A549 (cell line): ENCODE measurements around the gene MYOM1. TPM values are rescaled to one million over a fixed set of nuclear protein-coding genes. Genes with fewer than 3 reads are reported as not detected.

Experiments
- ATAC-seq, 2 experiments: fragments of 200-7000 bp in 1 of 2; fragments of >200 bp in 1 of 2; cut with Nextera tagmentation in 1 of 2; cut with Tn5 transposase in 1 of 2; 3 replicates each; pipeline versions ENCODE4 v1.8.0 to v1.9.1; 2018 to 2020; ENCODE audit warnings: mild to moderate bottlenecking in 1 of 2, moderate library complexity in 1 of 2
- CTCF ChIA-PET: fragments of 300-600 bp; sonication (Branson Sonifier 250); formaldehyde crosslinking; extraction: SDS; loops from one replicate; lab custom pipeline; 2021; ENCODE audit warnings: antibody characterized with exemption, inconsistent platforms; lab: Yijun Ruan, JAX
- POLR2A ChIA-PET: fragments of 350-600 bp; formaldehyde crosslinking; extraction: SDS; loops from one replicate; lab custom pipeline; 2021; ENCODE audit warnings: antibody characterized with exemption, inconsistent platforms; lab: Yijun Ruan, JAX
- DNase-seq, 2 experiments: peaks; one replicate each; pipeline versions ENCODE4 v3.0.0 to v3.0.0-alpha.2; 2011 to 2016; ENCODE audit warnings: low read depth in 1 of 2, low spot score in 1 of 2
- FAIRE-seq: peaks from 2 replicates; lab custom pipeline; 2011; peaks lifted over from hg19 to GRCh38; lab: Jason Lieb, UNC
- H3K27ac ChIP-seq, 2 experiments: fragments of >200 bp; sonication (Bioruptor Twin); formaldehyde crosslinking; 3 replicates each; pipeline ENCODE4 v1.5.1; 2016 to 2017
- H3K4me1 ChIP-seq: fragments of >200 bp; sonication (Bioruptor Twin); formaldehyde crosslinking; 3 replicates; pipeline ENCODE4 v1.6.1; 2016
- H3K4me2 ChIP-seq: fragments of >200 bp; sonication (Bioruptor Twin); formaldehyde crosslinking; 3 replicates; pipeline ENCODE4 v1.6.1; 2016
- H3K4me3 ChIP-seq: fragments of >200 bp; sonication (Bioruptor Twin); formaldehyde crosslinking; 3 replicates; pipeline ENCODE4 v1.5.1; 2016
- H3K9me3 ChIP-seq: fragments of >200 bp; sonication (Bioruptor Twin); formaldehyde crosslinking; 3 replicates; pipeline ENCODE4 v1.6.1; 2016
- BCL3 ChIP-seq: fragments of >200 bp; sonication (Bioruptor Twin); formaldehyde crosslinking; IDR thresholded peaks from 3 replicates; pipeline ENCODE4 v1.6.1; 2016
- BHLHE40 ChIP-seq: IDR thresholded peaks from 2 replicates; pipeline ENCODE4 v1.6.1; 2012; ENCODE audit warnings: low read depth, low read length, inconsistent platforms
- CBX2 ChIP-seq: fragments of 200-600 bp; sonication (generic); IDR thresholded peaks from 2 replicates; pipeline ENCODE4 v1.6.1; 2016; ENCODE audit warnings: low read depth, mild to moderate bottlenecking, borderline replicate concordance
- CBX8 ChIP-seq: fragments of 200-600 bp; sonication (generic); IDR thresholded peaks from 2 replicates; pipeline ENCODE4 v1.6.1; 2016
- CHD2 ChIP-seq: fragments of 150-350 bp; IDR thresholded peaks from 2 replicates; pipeline ENCODE4 v1.6.1; 2014; ENCODE audit warnings: low read length; ENCODE audit not compliant: partially characterized antibody
- CHD4 ChIP-seq: fragments of 200-600 bp; sonication (generic); IDR thresholded peaks from 2 replicates; pipeline ENCODE4 v1.6.1; 2016; ENCODE audit warnings: antibody characterized with exemption, mild to moderate bottlenecking, borderline replicate concordance
- FOXS1 ChIP-seq: fragments of 250-450 bp; sonication (Bioruptor Pico); IDR thresholded peaks from 2 replicates; pipeline ENCODE4 v1.5.0; 2020; ENCODE audit warnings: mild to moderate bottlenecking, moderate library complexity
- HDAC2 ChIP-seq: fragments of 200-600 bp; sonication (generic); IDR thresholded peaks from 2 replicates; pipeline ENCODE4 v1.6.1; 2016
- HEYL ChIP-seq: fragments of 250-450 bp; sonication (Bioruptor Pico); IDR thresholded peaks from 2 replicates; pipeline ENCODE4 v1.8.0; 2021; ENCODE audit warnings: mild to moderate bottlenecking, moderate library complexity
- HOXA7 ChIP-seq: fragments of 250-450 bp; sonication (Bioruptor Pico); IDR thresholded peaks from 2 replicates; pipeline ENCODE4 v1.5.0; 2020; ENCODE audit warnings: mild to moderate bottlenecking, moderate library complexity
- JUN ChIP-seq, 2 experiments: fragments of >200 bp; sonication (Bioruptor Twin); formaldehyde crosslinking; IDR thresholded peaks; 2 replicates in 1 of 2; 3 replicates in 1 of 2; pipeline ENCODE4 v1.6.1; 2016 to 2017
- KDM1A ChIP-seq: fragments of 200-600 bp; sonication (generic); IDR thresholded peaks from 2 replicates; pipeline ENCODE4 v1.6.1; 2016; ENCODE audit warnings: low read depth, mild to moderate bottlenecking
- KDM5A ChIP-seq: fragments of 200-600 bp; sonication (generic); IDR thresholded peaks from 2 replicates; pipeline ENCODE4 v1.6.1; 2016; ENCODE audit warnings: antibody characterized with exemption, mild to moderate bottlenecking
- MAFK ChIP-seq: fragments of 450-650 bp; IDR thresholded peaks from 2 replicates; pipeline ENCODE4 v1.6.1; 2014; ENCODE audit not compliant: partially characterized antibody
- MYC ChIP-seq: IDR thresholded peaks from 2 replicates; pipeline ENCODE4 v1.6.1; 2012; ENCODE audit warnings: mild to moderate bottlenecking, inconsistent platforms, low read length, improper control_type of control experiment, borderline replicate concordance
- NPAS2 ChIP-seq: fragments of 250-450 bp; sonication (Bioruptor Pico); IDR thresholded peaks from 2 replicates; pipeline ENCODE4 v1.8.0; 2022; ENCODE audit warnings: mild to moderate bottlenecking, moderate library complexity, borderline replicate concordance
- NR3C1 ChIP-seq: fragments of >200 bp; sonication (Bioruptor Twin); formaldehyde crosslinking; IDR thresholded peaks from 3 replicates; pipeline ENCODE4 v1.6.1; 2017
- PHF8 ChIP-seq: fragments of 200-600 bp; sonication (generic); IDR thresholded peaks from 2 replicates; pipeline ENCODE4 v1.6.1; 2016; ENCODE audit warnings: low read depth, mild to moderate bottlenecking, antibody characterized with exemption, moderate library complexity, borderline replicate concordance
- POLR2A ChIP-seq: IDR thresholded peaks from 2 replicates; pipeline ENCODE4 v1.6.1; 2012; ENCODE audit warnings: mild to moderate bottlenecking, low read length
- RARB ChIP-seq: fragments of 250-450 bp; sonication (Bioruptor Pico); IDR thresholded peaks from 2 replicates; pipeline ENCODE4 v1.8.0; 2021; ENCODE audit warnings: mild to moderate bottlenecking, moderate library complexity
- RFX5 ChIP-seq: fragments of 450-650 bp; IDR thresholded peaks from 2 replicates; pipeline ENCODE4 v1.7.1; 2014; ENCODE audit warnings: antibody characterized with exemption, mild to moderate bottlenecking, moderate library complexity
- RNF2 ChIP-seq: fragments of 200-600 bp; sonication (generic); IDR thresholded peaks from 2 replicates; pipeline ENCODE4 v1.6.1; 2016; ENCODE audit warnings: low read depth, mild to moderate bottlenecking, antibody characterized with exemption, moderate library complexity, borderline replicate concordance
- ZC3H11A ChIP-seq: fragments of 450-650 bp; IDR thresholded peaks from 2 replicates; pipeline ENCODE4 v1.6.1; 2014; ENCODE audit warnings: antibody characterized with exemption, mild to moderate bottlenecking
- ZFP36 ChIP-seq: fragments of 450-650 bp; IDR thresholded peaks from 2 replicates; pipeline ENCODE4 v1.6.1; 2014; ENCODE audit warnings: borderline replicate concordance; ENCODE audit not compliant: partially characterized antibody
- ZNF302 ChIP-seq: fragments of 250-450 bp; sonication (Bioruptor Pico); IDR thresholded peaks from 2 replicates; pipeline ENCODE4 v1.9.0; 2021; ENCODE audit warnings: inconsistent platforms, mild to moderate bottlenecking, moderate library complexity
- WGBS: methylation state at CpG from one replicate; pipeline ENCODE4 v1.1.6; 2017; ENCODE audit errors: missing lambda C conversion rate; 5-methylcytosine and 5-hydroxymethylcytosine counted together
- polyA plus RNA-seq, 4 experiments: library from polyadenylated mRNA; depleted of rRNA in 3 of 4; stranded (reverse); fragments of >200 nt; fragmentation: RNase III in 1 of 4; extraction: RNeasy Plus Mini Kit Qiagen cat#74134 plus additional on column Dnase treatment in 1 of 4; gene quantifications; 2 replicates in 3 of 4; 3 replicates in 1 of 4; pipeline ENCODE4 v1.2.3, GENCODE V29; 2011 to 2017
- TF ChIP-seq, protein P1 (sequence below): IDR thresholded peaks from 2 replicates; pipeline ENCODE4 v1.6.1; 2012

The MYOM1 gene
- polyA plus RNA-seq, 2 of the 4 experiments (the other 2 are of a cell fraction) = 0.18 to 0.30 TPM

- TF ChIP-seq BHLHE40 (no peak), PHF8 (no peak), NPAS2 (CRISPR knock-in tag) (no peak), KDM1A (no peak), MYC (no peak), HEYL (no peak), JUN (IDR thresholded peaks at IDR 0.05) (no peak), CHD2 (no peak), BCL3 (no peak), RNF2 (no peak), MAFK (no peak), ZNF302 (no peak), CBX8 (no peak)
- TF ChIP-seq, protein P1, sequence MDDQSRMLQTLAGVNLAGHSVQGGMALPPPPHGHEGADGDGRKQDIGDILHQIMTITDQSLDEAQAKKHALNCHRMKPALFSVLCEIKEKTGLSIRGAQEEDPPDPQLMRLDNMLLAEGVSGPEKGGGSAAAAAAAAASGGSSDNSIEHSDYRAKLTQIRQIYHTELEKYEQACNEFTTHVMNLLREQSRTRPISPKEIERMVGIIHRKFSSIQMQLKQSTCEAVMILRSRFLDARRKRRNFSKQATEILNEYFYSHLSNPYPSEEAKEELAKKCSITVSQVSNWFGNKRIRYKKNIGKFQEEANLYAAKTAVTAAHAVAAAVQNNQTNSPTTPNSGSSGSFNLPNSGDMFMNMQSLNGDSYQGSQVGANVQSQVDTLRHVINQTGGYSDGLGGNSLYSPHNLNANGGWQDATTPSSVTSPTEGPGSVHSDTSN = no peak
- CTCF ChIA-PET = no interaction called here
- DNase-seq = no peak
- Histone ChIP-seq H3K4me1 (peaks cover 44% of the 10 kb centered on the region), H3K4me2 (no peak overlapping the region), H3K4me3 (no peak overlapping the region), H3K27ac (no peak overlapping the region), H3K9me3 (no peaks in the 10 kb centered on the region)
- POLR2A ChIA-PET = no interaction called here
- FAIRE-seq = no peak
- ATAC-seq = no peak
- 63% methylated on average over 6 of the region's 6 CpGs for WGBS
Observed at GRCh38 chr18:3213300-3214059, 6.3 kb downstream of the MYOM1 start.

DNA sequence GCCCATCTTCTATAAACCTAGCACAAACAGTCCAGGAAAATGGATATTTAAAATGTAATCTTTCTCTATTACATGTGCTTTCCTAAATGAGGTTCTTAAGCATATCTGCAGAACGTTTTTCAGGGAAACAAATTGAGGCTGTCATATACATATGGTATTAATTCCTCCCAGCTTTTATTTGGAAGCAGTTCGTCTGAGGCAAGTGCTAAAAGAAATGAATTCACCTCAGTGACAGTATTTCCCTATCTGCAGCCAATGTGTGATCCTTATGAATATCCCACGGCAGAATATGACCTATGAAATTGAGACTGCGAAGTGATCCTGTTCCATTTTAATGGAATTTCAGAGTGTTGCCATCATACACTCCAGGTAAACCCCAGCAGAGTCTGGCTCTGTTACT lies 7.1 kb downstream of the MYOM1 start:
- no peak for TF ChIP-seq ZFP36
- no peak for TF ChIP-seq RARB (CRISPR knock-in tag)
- TF ChIP-seq KDM5A = no peak
- no peak for TF ChIP-seq RFX5
- TF ChIP-seq CHD2 = no peak
- no peak for TF ChIP-seq MYC
- TF ChIP-seq ZC3H11A = no peak
- TF ChIP-seq POLR2A = no peak
- no peak for TF ChIP-seq HOXA7 (CRISPR knock-in tag)
- TF ChIP-seq CHD4 = no peak
- no peak for TF ChIP-seq ZNF302
- no peak for TF ChIP-seq NR3C1
- no peak for TF ChIP-seq CBX2
- TF ChIP-seq, protein P1 = no peak
- no peak for TF ChIP-seq HDAC2
- TF ChIP-seq JUN (IDR thresholded peaks at IDR 0.05) = no peak
- no peak for TF ChIP-seq FOXS1 (CRISPR knock-in tag)
- no peak for TF ChIP-seq KDM1A
- TF ChIP-seq, all 56 proteins: peak for 0
- 58% methylated on average over 4 of the region's 4 CpGs for WGBS
- FAIRE-seq = no peak
- ATAC-seq = no peak
- CTCF ChIA-PET = no interaction called here
- no peak overlapping the region for H3K4me3 ChIP-seq
- no peak overlapping the region for H3K27ac ChIP-seq
- H3K4me1 ChIP-seq = peaks cover 40% of the 10 kb centered on the region
- no peaks in the 10 kb centered on the region for H3K9me3 ChIP-seq
- POLR2A ChIA-PET = no interaction called here
- no peak for DNase-seq
- no peak overlapping the region for H3K4me2 ChIP-seq
